HT1080 (cell line): ENCODE measurements around the gene CDC34. TPM values are rescaled to one million over a fixed set of nuclear protein-coding genes. Genes with fewer than 3 reads are reported as not detected.
A peak's percentile ranks its signal among the peaks of the same experiment; 100 is the strongest.

Experiments used
- DNase-seq: peaks from one replicate; pipeline ENCODE4 v3.0.0-alpha.2; 2015; ENCODE audit warnings: low read depth
- total RNA-seq: library from RNA; depleted of rRNA; stranded (reverse); fragments of >200 nt; shearing (Covaris generic); gene quantifications from 2 replicates; pipeline ENCODE4 v1.2.3, GENCODE V29; 2014; rRNA removed

CDC34 gene
- total RNA-seq, 1 experiment from 2014 or later = 107 TPM

- DNase-seq = no peak
These were observed 54.1 kb downstream of the CDC34 start for GRCh38 chr19:585551-586110.

DNA sequence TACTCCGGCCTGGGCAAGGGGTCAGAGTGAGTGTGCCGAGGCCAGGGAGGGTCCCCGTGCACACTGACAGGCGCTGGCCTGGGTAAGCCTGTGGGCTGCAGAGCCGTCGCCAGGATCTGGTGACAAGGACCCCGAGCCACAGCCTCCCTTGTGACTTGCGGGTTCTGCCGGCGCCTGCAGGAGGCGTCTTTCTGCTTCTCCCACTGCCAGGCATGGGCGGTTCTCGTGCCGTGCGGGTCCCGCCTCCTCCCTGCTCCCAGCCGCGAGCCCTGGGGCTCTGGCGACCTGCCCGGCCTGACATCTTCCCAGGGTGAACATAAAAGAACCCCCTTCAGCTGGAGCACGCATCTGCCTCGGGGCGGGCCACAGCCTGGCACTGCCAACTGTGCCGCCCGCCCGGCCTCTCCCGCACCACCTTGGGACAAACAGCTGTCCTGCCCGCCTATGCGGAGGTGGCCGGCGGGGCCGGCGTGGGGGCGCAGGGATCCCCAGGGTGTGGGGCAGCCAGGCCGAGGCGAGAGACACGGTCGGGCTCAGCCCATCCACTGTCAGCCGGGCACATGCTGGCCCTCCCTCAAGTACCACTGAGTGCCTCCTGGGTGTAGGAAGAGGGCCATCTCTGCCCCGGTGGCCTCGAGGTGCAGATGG is 56.7 kb downstream of the CDC34 start:
- DNase-seq = peak; percentile 59

- no peak for DNase-seq
These were observed 57.5 kb downstream of the CDC34 start for GRCh38 chr19:588741-589692.

- no peak for DNase-seq
These were observed 58.3 kb downstream of the CDC34 start, which contains the start of gene HCN2 for GRCh38 chr19:589693-590395. HCN2 (plus strand) TSS chr19:589881; CDS start chr19:589946, 65 bp downstream.

DNA sequence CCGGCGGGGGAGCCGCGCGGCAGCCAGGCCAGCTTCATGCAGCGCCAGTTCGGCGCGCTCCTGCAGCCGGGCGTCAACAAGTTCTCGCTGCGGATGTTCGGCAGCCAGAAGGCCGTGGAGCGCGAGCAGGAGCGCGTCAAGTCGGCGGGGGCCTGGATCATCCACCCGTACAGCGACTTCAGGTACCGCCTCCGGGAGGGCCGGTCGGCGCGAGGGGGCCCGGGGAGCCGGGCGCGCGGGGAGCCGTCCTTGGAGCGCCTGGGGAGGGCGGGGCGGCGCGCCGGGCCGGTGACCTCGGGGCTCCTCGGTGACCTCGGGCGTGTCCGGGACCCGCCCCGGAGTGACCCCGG is 58.8 kb downstream of the CDC34 start:
- DNase-seq = no peak

DNA sequence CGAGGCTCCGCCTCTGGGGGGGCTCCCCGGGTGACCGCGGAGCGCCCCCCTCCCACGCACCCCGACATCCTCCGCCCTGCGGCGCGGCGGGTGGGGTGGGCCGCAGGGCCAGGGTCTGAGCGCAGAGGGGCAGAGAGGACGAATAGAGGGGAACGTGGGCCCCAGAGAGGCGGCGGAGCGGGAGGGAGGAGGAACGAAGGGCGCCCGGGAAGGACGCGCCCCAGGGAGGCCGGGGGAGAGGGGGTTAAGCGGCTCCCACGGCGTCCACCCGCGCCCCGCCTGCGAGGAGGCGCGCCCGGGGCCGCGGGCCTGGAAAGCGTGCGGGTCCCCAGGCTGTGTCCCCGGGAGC is 59.2 kb downstream of the CDC34 start:
- no peak for DNase-seq

GRCh38 chr19:591099-591958 is 59.8 kb downstream of the CDC34 start:
- no peak for DNase-seq

Other genes starting within 250 kb of the CDC34 start
- gene PLPP2, start 240.4 kb upstream of the CDC34 start, total RNA-seq = 98.0 and 104 TPM in 2 replicates
- gene MIER2, start 187.0 kb upstream of the CDC34 start, total RNA-seq = 12.7 and 18.6 TPM in 2 replicates
- gene C2CD4C, start 122.6 kb upstream of the CDC34 start, total RNA-seq = 0.40 and 0.69 TPM in 2 replicates
- 0.03 TPM in 1 of 2 replicates, not detected in the other for gene SHC2, start 70.7 kb upstream of the CDC34 start, total RNA-seq
- gene MADCAM1, start 35.3 kb upstream of the CDC34 start, total RNA-seq = not detected in 2 replicates
- gene TPGS1, start 24.3 kb upstream of the CDC34 start, total RNA-seq = 40.7 and 48.2 TPM in 2 replicates
- not detected in 2 replicates for gene GZMM, start 12.3 kb downstream of the CDC34 start, total RNA-seq
- 475 and 545 TPM in 2 replicates for gene BSG, start 40.8 kb downstream of the CDC34 start, total RNA-seq
- 0.27 and 0.37 TPM in 2 replicates for gene HCN2, start 58.1 kb downstream of the CDC34 start, total RNA-seq
- 86.9 and 100 TPM in 2 replicates for gene POLRMT, start 101.8 kb downstream of the CDC34 start, total RNA-seq
- not detected in 2 replicates for gene FGF22, start 108.1 kb downstream of the CDC34 start, total RNA-seq
- gene RNF126, start 131.5 kb downstream of the CDC34 start, total RNA-seq = 86.5 and 130 TPM in 2 replicates
- 14.5 and 19.7 TPM in 2 replicates for gene FSTL3, start 144.6 kb downstream of the CDC34 start, total RNA-seq
- gene PRSS57, start 163.7 kb downstream of the CDC34 start, total RNA-seq = not detected in 2 replicates
- not detected in 2 replicates for gene PALM, start 177.2 kb downstream of the CDC34 start, total RNA-seq
- gene MISP, start 219.4 kb downstream of the CDC34 start, total RNA-seq = 0.02 and 0.13 TPM in 2 replicates